G401 (cell line): ENCODE results near the gene CLCNKA. TPM values are rescaled to one million over a fixed set of nuclear protein-coding genes. Genes with fewer than 3 reads are reported as not detected.

Source experiments
- DNase-seq: peaks from one replicate; pipeline ENCODE4 v3.0.0-alpha.2; 2015; ENCODE audit warnings: low spot score
- in situ Hi-C: cut with HindIII; loops from 2 replicates; pipeline ENCODE4 v1.10.0; 2016; ENCODE audit warnings: low sequenced_read_pairs, mixed read lengths
- total RNA-seq: library from RNA; depleted of rRNA; stranded (reverse); fragments of >200 nt; shearing (Covaris generic); gene quantifications from 2 replicates; pipeline ENCODE4 v1.2.3, GENCODE V29; 2014

Gene CLCNKA
- total RNA-seq, 1 experiment from 2014 or later = 1.1 TPM

DNA sequence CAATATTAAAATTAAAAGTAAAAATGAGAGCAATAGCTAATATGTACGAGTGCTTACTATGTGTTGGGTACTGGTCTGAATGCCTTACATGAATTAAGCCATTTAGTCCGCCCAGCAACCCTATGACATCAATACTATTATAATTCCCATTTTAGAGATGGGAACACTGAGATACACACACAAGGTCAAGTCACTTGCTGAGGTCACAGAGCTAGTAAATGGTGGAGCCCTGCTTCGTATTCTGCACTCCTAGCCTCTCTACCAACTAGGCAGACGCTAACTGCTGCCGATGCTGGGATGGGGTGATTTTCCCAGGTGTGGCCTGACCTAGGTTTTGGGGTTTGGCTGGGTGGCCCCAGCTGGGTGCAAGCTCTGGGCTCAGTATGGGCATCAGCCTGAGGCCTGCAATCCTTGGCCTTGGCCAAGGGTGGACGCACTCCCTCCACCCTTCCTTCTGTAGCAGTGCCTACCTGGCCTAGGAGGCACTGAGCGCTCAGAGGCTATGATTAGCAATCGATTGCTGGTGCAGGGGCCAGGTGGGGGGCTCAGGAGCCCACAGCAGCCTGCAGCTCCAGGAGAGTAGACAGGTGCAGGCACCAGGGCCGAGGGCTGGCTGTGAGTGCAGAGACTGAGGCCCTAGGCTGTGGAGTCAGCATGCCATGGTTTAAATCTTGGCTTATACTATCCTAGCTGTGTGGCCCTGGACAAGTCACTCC, 49.0 kb downstream of the CLCNKA start:
- in situ Hi-C loops = no loop called here
- no peak for DNase-seq

DNA sequence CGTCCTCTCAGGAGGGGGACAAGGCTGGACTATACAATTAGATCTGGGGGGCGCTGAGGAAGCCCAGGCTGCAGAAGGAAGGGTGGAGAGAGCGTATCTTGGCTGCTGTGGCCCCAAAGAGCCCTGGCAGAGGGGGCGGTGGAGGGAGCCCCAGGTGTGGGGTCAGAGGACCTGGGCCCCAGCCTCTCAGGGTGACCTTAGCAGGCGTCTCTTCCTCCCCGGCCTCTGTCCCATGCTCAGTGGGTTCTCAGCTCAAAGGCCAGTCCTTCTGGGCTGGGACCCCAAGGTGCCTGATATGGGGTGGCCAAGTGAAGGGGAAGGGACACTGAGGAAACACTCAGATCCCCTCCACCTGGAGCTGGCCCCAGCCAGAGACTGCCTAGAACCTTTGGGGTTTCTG, 49.8 kb downstream of the CLCNKA start:
- DNase-seq = no peak
- in situ Hi-C loops = no loop called here

- in situ Hi-C loops = no loop called here
- DNase-seq = peak; percentile 52
Measured at GRCh38 chr1:16072095-16072494, 50.3 kb downstream of the CLCNKA start.

GRCh38 chr1:16072616-16073484, 51.0 kb downstream of the CLCNKA start:
- in situ Hi-C loops = no loop called here
- DNase-seq = peak; percentile 52

DNA sequence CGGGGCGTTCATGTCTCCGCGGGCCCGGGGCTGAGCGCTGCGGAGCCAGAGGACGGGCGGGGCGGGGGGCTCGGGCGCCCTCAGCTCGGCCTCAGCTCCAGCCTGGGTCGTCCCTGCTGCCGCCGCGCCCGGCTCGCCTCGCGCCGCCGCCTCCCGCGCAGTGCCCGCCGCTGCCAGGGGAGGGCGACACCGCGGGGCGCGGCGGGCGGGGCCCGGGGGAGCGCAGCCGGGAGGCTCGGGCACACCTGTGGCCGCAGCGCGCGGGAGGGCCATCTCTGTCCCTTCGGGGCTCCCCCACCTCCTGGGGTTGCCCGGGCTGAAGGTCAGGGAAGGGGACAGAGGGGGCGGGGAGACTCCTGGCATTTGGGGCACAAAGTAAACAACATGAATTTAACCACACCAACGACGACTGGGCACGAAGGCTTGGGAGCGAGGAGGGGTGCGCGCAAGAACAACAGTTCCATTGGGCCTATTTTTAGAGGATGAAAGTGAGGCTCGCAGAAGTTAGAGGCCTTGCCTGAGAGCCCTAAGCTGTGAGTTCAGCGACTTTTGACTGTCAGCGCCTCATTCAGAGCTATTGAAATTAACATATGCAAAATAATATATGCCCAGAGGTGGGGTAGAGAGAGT, 51.8 kb downstream of the CLCNKA start, which contains the start of gene FAM131C:
TSS of gene FAM131C (minus strand) at position 162 of the 630 bp plus-strand sequence. CDS start 209 bp downstream, outside the sequence.
- DNase-seq = peak; percentile 54
- in situ Hi-C loops = no loop called here

GRCh38 chr1:16074217-16074616, 52.4 kb downstream of the CLCNKA start:
- DNase-seq = no peak
- in situ Hi-C loops = no loop called here

GRCh38 chr1:16075337-16076030, 53.6 kb downstream of the CLCNKA start:
- in situ Hi-C loops = no loop called here
- no peak for DNase-seq

DNA sequence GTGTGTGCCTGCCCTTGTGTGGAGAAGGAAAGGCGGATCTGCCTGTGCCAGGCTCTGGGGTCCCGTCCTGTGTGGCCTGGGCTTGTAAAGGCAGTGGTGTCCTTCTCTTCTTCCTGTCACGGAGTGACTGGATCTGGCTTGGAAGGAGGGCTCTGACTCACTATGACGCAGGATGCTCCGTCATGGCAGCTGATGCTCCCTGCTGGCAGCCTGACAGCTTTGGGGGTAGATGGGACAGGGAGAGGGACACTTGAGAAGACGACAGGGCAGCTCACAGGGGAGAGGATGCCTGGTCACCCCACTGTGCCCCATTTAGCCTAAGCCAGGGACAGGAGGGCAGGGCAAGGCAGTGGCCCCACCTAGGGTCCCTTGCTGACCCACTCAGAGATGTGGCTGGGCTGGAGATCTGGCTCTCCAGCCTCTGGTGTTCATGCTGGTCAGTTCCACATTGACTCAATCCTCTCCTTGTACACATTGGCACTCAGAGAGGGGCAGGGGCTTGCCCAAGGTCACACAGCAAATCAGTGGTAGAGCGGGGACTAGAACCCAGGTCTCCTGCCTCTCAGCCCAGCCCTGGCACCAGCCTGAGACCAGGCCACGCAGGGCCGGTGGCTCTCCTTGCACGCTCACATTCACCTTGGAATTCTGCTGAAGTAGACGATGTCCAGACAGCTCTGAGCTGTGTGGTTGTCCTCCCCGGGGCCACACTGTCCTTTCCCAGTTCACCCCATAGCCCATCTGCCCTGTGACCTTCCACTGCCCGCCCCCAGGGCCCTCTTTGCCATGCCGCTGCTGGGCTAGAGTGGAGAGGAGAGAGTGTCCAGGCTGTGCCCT, 54.4 kb downstream of the CLCNKA start:
- in situ Hi-C loops = no loop called here

DNA sequence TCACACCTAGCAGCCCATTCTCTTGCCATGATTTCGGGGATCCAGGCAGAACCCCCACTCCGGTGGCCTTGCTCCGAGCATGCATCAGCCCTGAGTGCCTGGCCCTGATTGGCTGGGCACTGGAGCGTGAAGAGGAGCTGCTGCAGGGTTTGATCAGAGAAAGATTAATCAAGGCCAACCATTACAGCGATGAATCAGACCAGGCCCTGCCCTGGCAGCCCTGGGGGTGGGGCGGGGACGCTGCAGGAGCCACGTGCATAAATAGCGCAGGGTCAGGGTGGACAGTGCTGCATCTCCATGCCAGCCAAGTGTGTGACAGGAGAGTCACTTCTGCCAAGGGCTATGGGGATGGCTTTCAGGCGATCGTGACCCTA, 55.0 kb downstream of the CLCNKA start:
- in situ Hi-C loops = no loop called here
- no peak for DNase-seq

More for the DNA sequence above, 54.4 kb downstream of the CLCNKA start:
- DNase-seq = peak; percentile 16

DNA sequence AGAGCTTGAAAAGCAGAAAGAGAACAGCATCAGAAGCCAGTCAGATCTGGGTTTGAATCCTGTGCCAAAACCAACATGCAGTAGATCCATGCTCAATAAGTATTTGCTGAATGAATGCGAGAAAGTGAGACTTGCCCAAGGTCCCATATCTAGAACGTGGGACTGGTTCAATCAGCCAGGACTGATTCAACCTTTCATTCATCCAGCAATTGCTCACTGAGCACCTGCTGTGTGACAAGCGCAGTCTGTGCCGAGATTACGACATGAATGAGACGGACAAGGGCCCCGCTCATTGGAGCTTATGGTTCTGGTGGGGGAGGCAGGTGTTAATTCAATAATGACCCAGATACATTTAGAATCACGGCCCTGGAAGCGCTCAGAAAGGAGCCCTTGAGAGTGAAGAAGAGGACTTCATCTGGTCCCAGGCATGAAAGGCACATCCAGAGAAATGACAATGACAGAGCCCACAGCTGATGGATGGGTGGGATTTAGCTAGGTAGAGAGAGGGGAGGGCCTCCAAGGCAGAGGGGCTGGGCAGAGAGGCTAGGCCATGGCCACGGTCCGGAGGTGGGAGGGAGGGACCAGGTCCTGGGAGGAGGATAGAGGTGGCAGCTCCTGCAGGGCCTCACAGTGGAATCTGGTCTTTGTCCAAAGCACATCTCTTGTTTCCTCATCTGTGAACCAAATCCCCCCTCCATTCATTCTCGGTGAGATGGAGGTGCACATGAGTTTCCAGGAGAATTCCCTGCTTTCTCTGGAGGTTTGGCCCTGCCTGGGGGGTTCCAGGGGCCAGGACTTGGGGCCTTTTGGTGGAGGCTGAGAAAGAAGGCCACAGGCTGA, 55.8 kb downstream of the CLCNKA start:
- in situ Hi-C loops = no loop called here
- peak; percentile 72 for DNase-seq

DNA sequence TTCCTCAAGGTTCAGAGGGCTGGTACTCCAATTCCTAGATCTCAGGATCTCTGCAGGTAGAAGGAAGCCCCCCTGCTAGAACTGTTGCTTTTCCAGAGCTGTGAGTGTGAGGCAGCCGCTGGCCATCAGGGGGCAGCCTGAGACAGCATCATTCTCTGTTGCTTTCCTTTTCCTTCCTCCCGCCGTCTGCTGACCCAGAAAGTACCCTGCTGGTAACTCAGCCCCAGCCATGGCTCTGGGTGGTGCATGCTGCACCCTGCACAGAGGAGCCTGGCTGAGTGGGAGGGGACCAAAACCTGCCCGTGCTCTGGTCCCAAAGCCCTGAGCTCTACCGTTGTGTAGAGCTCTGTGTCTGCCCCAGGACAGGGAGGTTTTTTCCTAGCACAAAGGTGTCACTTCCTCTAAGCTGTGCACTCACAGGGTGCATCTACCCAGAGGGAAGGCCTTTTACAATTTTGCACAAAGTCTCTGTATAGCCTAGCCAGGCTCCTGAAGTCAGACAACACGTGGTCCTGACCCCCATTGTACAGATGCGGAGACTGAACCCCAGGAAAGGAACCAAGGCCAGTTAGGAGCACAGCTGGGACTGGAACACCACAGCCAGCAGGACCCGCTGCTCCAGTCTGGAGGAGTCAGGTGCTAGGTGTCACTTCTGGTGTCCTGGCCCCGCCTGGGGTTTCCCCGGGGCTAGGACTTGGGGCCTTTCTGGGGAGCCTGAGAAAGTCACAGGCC, 57.3 kb downstream of the CLCNKA start:
- in situ Hi-C loops = no loop called here
- peak; percentile 90 for DNase-seq

DNA sequence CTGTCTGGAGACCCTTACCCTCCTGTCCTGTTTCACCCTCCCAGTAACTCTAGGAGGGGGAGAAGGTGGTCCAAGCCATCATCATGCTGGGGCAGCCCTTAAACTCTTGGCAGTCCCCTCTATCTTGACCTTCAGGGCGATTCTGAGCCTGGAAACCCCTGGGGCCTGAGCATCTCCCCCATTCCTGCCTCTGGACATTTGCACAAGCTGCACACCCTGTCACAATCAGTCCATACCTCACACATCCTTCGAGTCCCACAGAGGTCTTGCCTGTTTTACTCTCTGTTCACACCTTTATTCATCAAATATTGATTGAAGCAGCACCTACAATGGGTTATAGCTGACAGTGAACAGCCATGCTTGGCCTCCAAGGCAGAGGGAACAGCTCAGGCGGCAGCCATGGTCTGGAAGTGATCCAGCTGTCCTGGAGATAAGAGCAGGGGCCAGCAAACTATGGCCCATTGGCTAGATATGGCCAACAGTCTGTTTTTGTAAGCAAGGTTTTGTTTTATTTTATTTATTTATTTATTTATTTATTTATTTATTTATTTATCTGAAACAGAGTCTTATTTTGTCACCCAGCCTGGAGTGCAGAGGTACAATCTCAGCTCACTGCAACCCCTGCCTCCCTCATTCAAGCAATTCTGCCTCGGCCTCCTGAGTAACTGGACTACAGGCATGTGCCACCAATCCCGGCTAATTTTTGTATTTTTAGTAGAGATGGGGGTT, 58.8 kb downstream of the CLCNKA start:
- in situ Hi-C loops = no loop called here
- no peak for DNase-seq

DNA sequence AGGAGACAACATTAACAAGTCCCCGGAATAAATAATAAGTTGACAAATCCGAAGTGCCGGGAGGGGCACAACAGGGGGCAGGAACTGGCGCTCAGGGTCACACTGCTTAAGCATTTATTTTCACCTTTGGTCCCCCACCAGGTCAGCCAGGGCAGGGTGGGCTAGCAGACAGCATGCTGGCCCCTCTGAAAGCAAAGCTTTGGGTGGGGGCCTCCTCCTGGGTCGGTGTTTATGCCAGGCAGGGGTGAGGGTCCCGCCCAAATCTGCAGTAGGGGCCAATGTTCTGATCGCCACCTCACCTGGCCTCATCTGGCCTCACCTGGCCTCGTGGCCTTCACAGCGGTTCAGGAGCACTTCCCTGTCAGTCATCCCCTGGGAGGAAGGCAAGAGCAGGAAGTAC, 59.8 kb downstream of the CLCNKA start:
- no peak for DNase-seq
- in situ Hi-C loops = no loop called here

DNA sequence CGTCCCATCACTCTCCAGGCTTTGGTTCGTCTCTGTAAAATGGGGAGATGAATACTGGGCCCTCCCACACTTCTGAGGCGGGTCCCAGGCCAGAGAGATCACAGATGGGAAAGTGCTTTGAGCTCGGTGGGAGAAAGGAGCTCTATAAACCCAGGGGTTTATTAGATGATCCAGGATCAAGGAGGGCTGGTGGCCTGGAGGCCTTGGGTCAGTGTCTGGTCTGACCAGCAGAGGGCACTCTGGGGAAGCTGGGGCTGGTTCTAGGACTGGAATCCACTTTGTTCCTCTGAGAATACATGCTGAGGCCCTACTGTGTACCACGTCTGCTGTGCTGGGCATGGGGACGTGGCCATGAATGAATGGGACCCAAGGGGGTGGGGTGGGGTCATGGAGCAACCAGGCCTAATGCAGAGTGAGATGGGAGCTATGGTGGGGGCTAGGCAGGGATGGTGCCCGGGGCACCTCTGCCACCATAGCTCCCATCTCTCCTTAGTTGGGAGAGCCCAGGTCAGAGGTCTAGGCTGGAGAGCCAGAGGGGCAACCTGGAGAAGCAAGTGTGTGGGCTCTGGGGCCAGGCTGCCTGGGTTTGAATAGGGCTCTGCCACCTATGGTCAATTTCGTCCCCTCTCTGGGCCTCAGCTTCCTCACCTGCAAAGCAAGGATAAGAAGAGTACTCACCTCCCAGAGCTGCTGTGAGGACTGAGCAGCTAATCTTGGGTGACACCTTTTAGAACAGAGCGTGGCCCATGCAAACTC, 60.6 kb downstream of the CLCNKA start:
- in situ Hi-C loops = no loop called here
- DNase-seq = peak; percentile 24

- DNase-seq = no peak
- in situ Hi-C loops = no loop called here
Measured at GRCh38 chr1:16083486-16083885, 61.6 kb downstream of the CLCNKA start.
